Activated T-cell treated with anti-CD3 and anti-CD28 coated beads for 24 hours (primary cell): ENCODE results near the gene TTLL9.

Source experiments
- DNase-seq: peaks from one replicate; pipeline ENCODE4 v3.0.0-alpha.2; 2020; ENCODE audit warnings: low read depth

The TTLL9 gene

GRCh38 chr20:31984981-31985471 lies 114.6 kb downstream of the TTLL9 start:
- no peak for DNase-seq

- DNase-seq, result no peak
These were observed 117.3 kb downstream of the TTLL9 start for GRCh38 chr20:31987744-31988143.

GRCh38 chr20:31988430-31989015 lies 118.1 kb downstream of the TTLL9 start:
- DNase-seq, result no peak

- no peak for DNase-seq
These were observed 118.7 kb downstream of the TTLL9 start for GRCh38 chr20:31989030-31989645.

- no peak for DNase-seq
These were observed 120.4 kb downstream of the TTLL9 start for GRCh38 chr20:31990641-31991338.

- DNase-seq, result no peak
These were observed 120.9 kb downstream of the TTLL9 start for GRCh38 chr20:31991339-31991705.

- DNase-seq, result no peak
These were observed 121.7 kb downstream of the TTLL9 start for GRCh38 chr20:31992086-31992485.
